ENCODE measurements around the gene ZNF296. TPM values are rescaled to one million over a fixed set of nuclear protein-coding genes. Genes with fewer than 3 reads are reported as not detected.
A peak's percentile ranks its signal among the peaks of the same experiment; 100 is the strongest.

Gene ZNF296
- total and polyA plus RNA-seq, 2 experiments from 2014 or later: not detected

DNA sequence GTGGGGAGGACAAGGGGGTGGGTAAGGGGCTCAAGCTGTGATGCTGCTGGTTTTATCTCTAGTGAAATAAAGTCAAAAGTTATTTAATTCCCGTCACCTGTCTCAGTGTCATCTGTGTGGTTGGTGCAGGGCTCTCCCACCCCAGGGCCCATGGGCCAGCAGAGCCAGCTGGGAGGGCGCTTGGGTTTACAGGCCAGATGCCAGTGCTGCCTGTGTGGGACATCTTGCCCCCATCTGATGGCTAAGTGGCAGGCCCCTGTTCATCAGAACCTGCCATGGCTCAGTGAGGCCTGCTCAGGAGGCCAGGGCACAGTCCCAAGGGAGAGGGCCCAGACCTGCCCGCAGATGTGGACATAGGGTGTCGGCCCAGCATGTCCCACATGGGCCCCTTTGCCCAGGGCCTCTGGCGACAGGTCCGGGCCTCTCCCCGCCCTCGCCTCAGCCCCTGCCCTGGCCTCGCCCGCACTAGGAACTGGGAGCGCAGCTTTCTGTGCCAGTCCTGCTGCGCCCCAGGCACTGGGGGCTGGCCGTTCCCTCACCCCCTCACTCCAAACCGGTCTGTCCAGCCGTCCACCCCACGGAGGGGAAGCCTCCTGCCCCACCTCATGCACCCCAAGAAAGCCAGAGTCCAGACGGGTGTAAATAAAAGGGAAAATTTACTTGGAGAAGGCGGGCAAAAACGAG lies 5.3 kb downstream of the ZNF296 start:
- H3K36me3 ChIP-seq (ENCODE audit: low read depth): peaks cover 8% of the 10 kb centered on the region; the same call in 1 of the 2 replicates
- H3K9me3 ChIP-seq (ENCODE audit: low read depth): no peaks in the 10 kb centered on the region
- no peak overlapping the region for H3K4me3 ChIP-seq
- H3K27me3 ChIP-seq (replicated peaks; ENCODE audit: insufficient read depth): no peaks in the 10 kb centered on the region
- H3K4me2 ChIP-seq (ENCODE audit: unreplicated experiment): no peak overlapping the region
- WGBS, 2 experiments (ENCODE audit: low coverage in 1 of 2, low lambda C conversion rate in 2 of 2, missing lambda C conversion rate in 2 of 2): 89 to 91% methylated on average over 11 to 19 of the region's 19 CpGs
- no peak overlapping the region for H3K9ac ChIP-seq
- H3F3A ChIP-seq (ENCODE audit: insufficient read depth): peaks cover 15% of the 10 kb centered on the region; the same call in 1 of the 2 replicates
- in situ Hi-C loops (cut with MboI): no loop called here
- TF ChIP-seq EZH2phosphoT487 (IDR thresholded peaks at IDR 0.05; ENCODE audit: insufficient read depth, low read depth) (no peak), EZH2 (IDR thresholded peaks at IDR 0.05; ENCODE audit: insufficient read depth, poor library complexity, severe bottlenecking) (no peak)
- H3K4me1 ChIP-seq (ENCODE audit: insufficient read depth): no peaks in the 10 kb centered on the region
- no peak for DNase-seq
- no peak overlapping the region for H2AFZ ChIP-seq
- no peaks in the 10 kb centered on the region for H3K9me2 ChIP-seq (ENCODE audit: insufficient read depth)
- no peaks in the 10 kb centered on the region for H4K20me1 ChIP-seq (ENCODE audit: insufficient read depth)
- H3K79me2 ChIP-seq (ENCODE audit: insufficient read depth): no peaks in the 10 kb centered on the region
- H3K27ac ChIP-seq: no peak overlapping the region

DNA sequence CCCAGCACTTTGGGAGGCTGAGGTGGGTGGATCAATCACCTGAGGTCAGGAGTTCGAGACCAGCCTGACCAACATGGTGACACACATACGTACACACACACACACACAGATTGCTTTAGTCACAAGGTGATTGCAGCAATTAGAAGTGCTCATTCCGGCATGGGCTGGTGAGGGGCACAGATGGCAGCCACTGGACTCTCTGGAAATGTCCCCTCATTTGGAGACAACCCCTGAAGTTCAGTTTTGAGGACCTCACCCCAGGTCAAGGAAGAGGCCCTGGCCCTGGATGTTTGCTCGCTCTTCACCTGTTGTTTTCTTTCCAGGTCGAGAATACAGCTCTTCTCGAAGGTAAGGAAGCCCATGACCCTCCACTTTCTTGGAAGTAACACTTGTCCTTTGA lies 6.1 kb downstream of the ZNF296 start:
- 90 to 91% methylated on average over 6 of the region's 6 CpGs for WGBS, 2 experiments (ENCODE audit: low coverage in 1 of 2, low lambda C conversion rate in 2 of 2, missing lambda C conversion rate in 2 of 2)
- Histone ChIP-seq H3K9me2 (ENCODE audit: insufficient read depth) (no peaks in the 10 kb centered on the region), H3K9me3 (ENCODE audit: low read depth) (no peaks in the 10 kb centered on the region), H3K9ac (no peak overlapping the region), H3K27ac (no peak overlapping the region), H3K79me2 (ENCODE audit: insufficient read depth) (no peaks in the 10 kb centered on the region), H3K36me3 (ENCODE audit: low read depth) (peaks cover 12% of the 10 kb centered on the region; the same call in 1 of the 2 replicates), H3K4me1 (ENCODE audit: insufficient read depth) (no peaks in the 10 kb centered on the region), H3F3A (ENCODE audit: insufficient read depth) (peaks cover 15% of the 10 kb centered on the region; the same call in 1 of the 2 replicates), H4K20me1 (ENCODE audit: insufficient read depth) (no peaks in the 10 kb centered on the region), H3K27me3 (replicated peaks; ENCODE audit: insufficient read depth) (no peaks in the 10 kb centered on the region), H2AFZ (no peak overlapping the region), H3K4me2 (ENCODE audit: unreplicated experiment) (no peak overlapping the region), H3K4me3 (no peak overlapping the region)
- TF ChIP-seq EZH2phosphoT487 (IDR thresholded peaks at IDR 0.05; ENCODE audit: insufficient read depth, low read depth): no peak
- no peak for TF ChIP-seq EZH2 (IDR thresholded peaks at IDR 0.05; ENCODE audit: insufficient read depth, poor library complexity, severe bottlenecking)
- no peak for DNase-seq
- in situ Hi-C loops (cut with MboI): no loop called here

DNA sequence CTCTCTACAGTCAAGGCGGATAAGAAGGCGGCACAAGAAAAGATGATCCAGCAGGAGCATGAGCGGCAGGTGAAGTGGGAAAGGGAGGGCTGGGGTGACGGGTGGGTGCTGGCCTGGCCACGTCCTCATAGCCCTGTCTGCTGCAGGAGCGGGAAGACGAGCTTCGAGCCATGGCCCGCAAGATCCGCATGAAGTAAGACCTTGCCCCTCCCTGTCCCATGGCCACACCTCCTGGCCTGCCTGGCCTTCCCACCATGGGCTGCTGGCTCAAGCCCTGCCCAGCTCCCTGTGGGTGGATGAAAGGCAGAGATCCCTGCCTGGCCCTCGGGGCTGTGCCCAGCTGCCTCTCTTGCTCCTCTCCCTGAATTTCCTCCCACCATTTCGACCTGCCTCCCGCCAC lies 7.2 kb downstream of the ZNF296 start:
- Histone ChIP-seq H3K27ac (no peak overlapping the region), H3K4me2 (ENCODE audit: unreplicated experiment) (no peak overlapping the region), H3K79me2 (ENCODE audit: insufficient read depth) (peaks cover 5% of the 10 kb centered on the region; the same call in 1 of the 2 replicates), H3K27me3 (replicated peaks; ENCODE audit: insufficient read depth) (no peaks in the 10 kb centered on the region), H3K36me3 (ENCODE audit: low read depth) (peaks cover 13% of the 10 kb centered on the region; the same call in 1 of the 2 replicates), H3K9ac (no peak overlapping the region), H2AFZ (no peak overlapping the region), H4K20me1 (ENCODE audit: insufficient read depth) (no peaks in the 10 kb centered on the region), H3K4me3 (no peak overlapping the region), H3K9me2 (ENCODE audit: insufficient read depth) (no peaks in the 10 kb centered on the region), H3K4me1 (ENCODE audit: insufficient read depth) (no peaks in the 10 kb centered on the region), H3K9me3 (ENCODE audit: low read depth) (no peaks in the 10 kb centered on the region), H3F3A (ENCODE audit: insufficient read depth) (peaks cover 5% of the 10 kb centered on the region; the same call in 1 of the 2 replicates)
- DNase-seq: peak; percentile 43
- 76 to 80% methylated on average over 9 to 13 of the region's 13 CpGs for WGBS, 2 experiments (ENCODE audit: low coverage in 1 of 2, low lambda C conversion rate in 2 of 2, missing lambda C conversion rate in 2 of 2)
- no peak for TF ChIP-seq EZH2 (IDR thresholded peaks at IDR 0.05; ENCODE audit: insufficient read depth, poor library complexity, severe bottlenecking)
- TF ChIP-seq EZH2phosphoT487 (IDR thresholded peaks at IDR 0.05; ENCODE audit: insufficient read depth, low read depth): no peak
- in situ Hi-C loops (cut with MboI): no loop called here

DNA sequence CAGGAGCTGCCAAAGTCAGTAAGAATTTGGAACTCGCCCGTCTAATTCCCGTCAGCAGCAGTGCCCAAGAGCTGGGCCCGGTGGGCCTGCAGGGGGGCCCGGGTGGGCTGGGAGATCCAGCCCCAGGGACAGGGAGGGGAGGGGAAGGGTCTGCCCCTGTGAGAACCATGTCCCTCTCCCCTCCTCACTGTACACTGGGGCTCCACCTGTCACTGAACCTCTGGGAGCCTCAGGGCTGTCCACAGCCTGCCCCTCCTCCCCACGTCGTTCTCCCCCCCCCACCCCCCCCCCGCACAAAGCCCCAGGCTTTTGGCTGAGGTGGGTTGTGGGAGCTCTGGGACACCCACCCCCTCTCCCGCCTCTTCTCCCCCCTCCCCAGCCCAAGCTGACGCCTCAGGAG lies 8.2 kb downstream of the ZNF296 start:
- H3K36me3 ChIP-seq (ENCODE audit: low read depth): peaks cover 13% of the 10 kb centered on the region; the same call in 1 of the 2 replicates
- H3K9ac ChIP-seq: no peak overlapping the region
- no peaks in the 10 kb centered on the region for H3K9me3 ChIP-seq (ENCODE audit: low read depth)
- no peak overlapping the region for H3K4me3 ChIP-seq
- 87 to 88% methylated on average over 3 to 7 of the region's 10 CpGs for WGBS, 2 experiments (ENCODE audit: low coverage in 1 of 2, low lambda C conversion rate in 2 of 2, missing lambda C conversion rate in 2 of 2)
- no peaks in the 10 kb centered on the region for H3F3A ChIP-seq (ENCODE audit: insufficient read depth)
- DNase-seq: no peak
- H3K4me2 ChIP-seq (ENCODE audit: unreplicated experiment): no peak overlapping the region
- in situ Hi-C loops (cut with MboI): no loop called here
- H3K9me2 ChIP-seq (ENCODE audit: insufficient read depth): no peaks in the 10 kb centered on the region
- peaks cover 5% of the 10 kb centered on the region; the same call in 1 of the 2 replicates for H3K79me2 ChIP-seq (ENCODE audit: insufficient read depth)
- H4K20me1 ChIP-seq (ENCODE audit: insufficient read depth): no peaks in the 10 kb centered on the region
- no peaks in the 10 kb centered on the region for H3K4me1 ChIP-seq (ENCODE audit: insufficient read depth)
- H3K27me3 ChIP-seq (replicated peaks; ENCODE audit: insufficient read depth): no peaks in the 10 kb centered on the region
- H2AFZ ChIP-seq: no peak overlapping the region
- TF ChIP-seq EZH2phosphoT487 (IDR thresholded peaks at IDR 0.05; ENCODE audit: insufficient read depth, low read depth) (no peak), EZH2 (IDR thresholded peaks at IDR 0.05; ENCODE audit: insufficient read depth, poor library complexity, severe bottlenecking) (no peak)
- H3K27ac ChIP-seq: no peak overlapping the region
